ENCODE results near the gene TTN.

- TF ChIP-seq TBL1XR1 (IDR thresholded peaks at IDR 0.05; ENCODE audit: low read depth, low read length) = no peak
- TF ChIP-seq CEBPB (IDR thresholded peaks at IDR 0.05; ENCODE audit: borderline replicate concordance in 1 of 2, low read depth in 2 of 2, low read length in 2 of 2) = no peak
- no peak for TF ChIP-seq DPF2 (IDR thresholded peaks at IDR 0.05)
- TF ChIP-seq MAX (IDR thresholded peaks at IDR 0.05; ENCODE audit: low read depth, low read length) = no peak
- no peak for TF ChIP-seq REST (IDR thresholded peaks at IDR 0.05; ENCODE audit: low read depth, low read length)
- TF ChIP-seq ZNF207 (IDR thresholded peaks at IDR 0.05; ENCODE audit: borderline replicate concordance) = no peak
- no peak for TF ChIP-seq POLR2A (IDR thresholded peaks at IDR 0.05; ENCODE audit: low read depth, low read length)
- TF ChIP-seq CTCF (IDR thresholded peaks at IDR 0.05 in 2 of 3, conservative IDR thresholded peaks at IDR 0.05 in 1 of 3; ENCODE audit: control insufficient read depth in 2 of 3, extremely low read depth in 1 of 3, insufficient read depth in 1 of 3, low read depth in 3 of 3, low read length in 3 of 3) = no peak
- TF ChIP-seq USF1 (IDR thresholded peaks at IDR 0.05; ENCODE audit: borderline replicate concordance, extremely low read length, insufficient read depth, low read depth, low read length) = no peak
- no peak for TF ChIP-seq TAF1 (IDR thresholded peaks at IDR 0.05; ENCODE audit: borderline replicate concordance, low read depth, low read length)
- no peak for TF ChIP-seq TCF7 (IDR thresholded peaks at IDR 0.05; ENCODE audit: borderline replicate concordance)
- no peak for TF ChIP-seq EZH2 (IDR thresholded peaks at IDR 0.05; ENCODE audit: borderline replicate concordance, control insufficient read depth, low read depth, low read length)
- no peak for TF ChIP-seq EGR1 (IDR thresholded peaks at IDR 0.05; ENCODE audit: borderline replicate concordance in 1 of 2, low read depth in 2 of 2, low read length in 2 of 2)
Observed at GRCh38 chr2:178689808-178690207, 117.4 kb downstream of the TTN start.

All from GM12878 (cell line).